Subcutaneous adipose tissue (tissue), 4 donors: ENCODE measurements around the gene WDR27. TPM values are rescaled to one million over a fixed set of nuclear protein-coding genes. Genes with fewer than 3 reads are reported as not detected.

Experiments used
- total RNA-seq, 4 donors: library from RNA; depleted of rRNA; stranded (reverse); fragments of >200 nt; gene quantifications; one replicate each; pipeline ENCODE4 v1.1.0, GENCODE V29; 2016
- TF ChIP-seq, protein P1 (sequence below): fragments of 450-650 bp; IDR thresholded peaks from one replicate; pipeline ENCODE4 v1.5.1; 2016; ENCODE audit warnings: low read depth, mild to moderate bottlenecking, control low read depth, antibody characterized with exemption, moderate library complexity

Gene WDR27
- total RNA-seq, 4 donors from 2014 or later, result 26.0 to 36.4 (median 31.3) TPM

- TF ChIP-seq, protein P1, sequence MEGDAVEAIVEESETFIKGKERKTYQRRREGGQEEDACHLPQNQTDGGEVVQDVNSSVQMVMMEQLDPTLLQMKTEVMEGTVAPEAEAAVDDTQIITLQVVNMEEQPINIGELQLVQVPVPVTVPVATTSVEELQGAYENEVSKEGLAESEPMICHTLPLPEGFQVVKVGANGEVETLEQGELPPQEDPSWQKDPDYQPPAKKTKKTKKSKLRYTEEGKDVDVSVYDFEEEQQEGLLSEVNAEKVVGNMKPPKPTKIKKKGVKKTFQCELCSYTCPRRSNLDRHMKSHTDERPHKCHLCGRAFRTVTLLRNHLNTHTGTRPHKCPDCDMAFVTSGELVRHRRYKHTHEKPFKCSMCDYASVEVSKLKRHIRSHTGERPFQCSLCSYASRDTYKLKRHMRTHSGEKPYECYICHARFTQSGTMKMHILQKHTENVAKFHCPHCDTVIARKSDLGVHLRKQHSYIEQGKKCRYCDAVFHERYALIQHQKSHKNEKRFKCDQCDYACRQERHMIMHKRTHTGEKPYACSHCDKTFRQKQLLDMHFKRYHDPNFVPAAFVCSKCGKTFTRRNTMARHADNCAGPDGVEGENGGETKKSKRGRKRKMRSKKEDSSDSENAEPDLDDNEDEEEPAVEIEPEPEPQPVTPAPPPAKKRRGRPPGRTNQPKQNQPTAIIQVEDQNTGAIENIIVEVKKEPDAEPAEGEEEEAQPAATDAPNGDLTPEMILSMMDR, result no peak
Measured at GRCh38 chr6:169445661-169446581, 255.9 kb downstream of the WDR27 start.

- TF ChIP-seq, protein P1, result no peak
Measured at GRCh38 chr6:169445227-169445626, 256.6 kb downstream of the WDR27 start.

- TF ChIP-seq, protein P1, result no peak
Measured at GRCh38 chr6:169441292-169441691, 260.5 kb downstream of the WDR27 start.

- TF ChIP-seq, protein P1, result no peak
Measured at GRCh38 chr6:169439710-169440109, 262.1 kb downstream of the WDR27 start.

DNA sequence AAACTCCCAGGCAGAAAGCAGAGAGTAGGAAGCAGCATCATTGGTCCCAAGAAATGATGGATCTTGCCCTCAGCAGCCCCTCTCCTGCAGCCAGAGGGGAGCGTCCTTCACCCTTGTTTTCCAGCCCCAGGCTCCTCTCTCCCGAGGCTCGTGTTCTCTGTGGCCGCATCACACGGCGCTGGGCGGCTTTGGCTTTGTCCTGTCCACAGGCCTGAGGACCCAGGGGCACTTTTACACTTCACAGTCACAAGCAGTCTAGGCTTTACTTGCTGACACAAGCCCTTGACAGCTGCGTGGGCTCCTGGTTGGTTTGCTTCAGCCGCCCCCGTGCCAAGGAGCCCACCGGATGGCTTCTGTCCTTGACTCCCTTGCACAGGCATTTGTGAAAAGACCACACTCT, 272.8 kb downstream of the WDR27 start:
- TF ChIP-seq, protein P1, result no peak

- TF ChIP-seq, protein P1, result no peak
Measured at GRCh38 chr6:169428532-169428931, 273.3 kb downstream of the WDR27 start.

- TF ChIP-seq, protein P1, result no peak
Measured at GRCh38 chr6:169427856-169428255, 274.0 kb downstream of the WDR27 start.
